H9 (cell line): ENCODE measurements around the gene SLC22A17. TPM values are rescaled to one million over a fixed set of nuclear protein-coding genes. Genes with fewer than 3 reads are reported as not detected.

Experiments
- DNase-seq: peaks from one replicate; pipeline ENCODE4 v3.0.0-alpha.2; 2017
- H2AFZ ChIP-seq: one replicate; pipeline ENCODE4 v1.6.1; 2013; ENCODE audit warnings: mild to moderate bottlenecking, low read length, control low read depth, moderate library complexity
- H2AK5ac ChIP-seq: 2 replicates; pipeline ENCODE4 v1.6.1; 2013; ENCODE audit warnings: low read length, control low read depth, mixed read lengths; ENCODE audit not compliant: insufficient read length
- H2BK120ac ChIP-seq: one replicate; pipeline ENCODE4 v1.6.1; 2013; ENCODE audit warnings: low read depth, mild to moderate bottlenecking, low read length, control low read depth, inconsistent platforms; ENCODE audit not compliant: poor library complexity, severe bottlenecking
- H2BK12ac ChIP-seq: 2 replicates; pipeline ENCODE4 v1.6.1; 2013; ENCODE audit warnings: low read length, control low read depth, mixed read lengths, low read depth; ENCODE audit not compliant: insufficient read length
- H2BK15ac ChIP-seq: 2 replicates; pipeline ENCODE4 v1.6.1; 2013; ENCODE audit warnings: low read depth, low read length, control low read depth
- H2BK20ac ChIP-seq: one replicate; pipeline ENCODE4 v1.6.1; 2013; ENCODE audit warnings: low read depth, mild to moderate bottlenecking, low read length, control low read depth, inconsistent platforms; ENCODE audit not compliant: poor library complexity, severe bottlenecking
- H2BK5ac ChIP-seq: 2 replicates; pipeline ENCODE4 v1.6.1; 2013; ENCODE audit warnings: low read length, control low read depth, mixed read lengths; ENCODE audit not compliant: insufficient read length
- H3K14ac ChIP-seq: 2 replicates; pipeline ENCODE4 v1.6.1; 2013; ENCODE audit warnings: low read length, control low read depth; ENCODE audit not compliant: insufficient read depth
- H3K18ac ChIP-seq: 2 replicates; pipeline ENCODE4 v1.6.1; 2013; ENCODE audit warnings: low read depth, mild to moderate bottlenecking, mixed read lengths, low read length, control low read depth; ENCODE audit not compliant: insufficient read length
- H3K23ac ChIP-seq: 2 replicates; pipeline ENCODE4 v1.6.1; 2013; ENCODE audit warnings: low read length, control low read depth, mixed read lengths, low read depth; ENCODE audit not compliant: insufficient read length
- H3K23me2 ChIP-seq: 2 replicates; pipeline ENCODE4 v1.6.1; 2013; ENCODE audit warnings: low read depth, mild to moderate bottlenecking, mixed read lengths, low read length, control low read depth; ENCODE audit not compliant: insufficient read length, poor library complexity, severe bottlenecking
- H3K27ac ChIP-seq: 2 replicates; pipeline ENCODE4 v1.5.1; 2013; ENCODE audit warnings: low read length, control low read depth, mixed read lengths, low read depth; ENCODE audit not compliant: insufficient read length
- H3K27me3 ChIP-seq: 2 replicates; pipeline ENCODE4 v1.6.1; 2013; ENCODE audit warnings: low read length, control low read depth, inconsistent platforms; ENCODE audit not compliant: insufficient read depth
- H3K4ac ChIP-seq: 2 replicates; pipeline ENCODE4 v1.6.1; 2013; ENCODE audit warnings: low read depth, mild to moderate bottlenecking, control low read depth, inconsistent platforms, low read length, moderate library complexity
- H3K4me1 ChIP-seq: 2 replicates; pipeline ENCODE4 v1.6.1; 2013; ENCODE audit warnings: low read length, control low read depth, inconsistent platforms; ENCODE audit not compliant: insufficient read depth
- H3K4me2 ChIP-seq: 2 replicates; pipeline ENCODE4 v1.6.1; 2013; ENCODE audit warnings: low read length, control low read depth, mixed read lengths; ENCODE audit not compliant: insufficient read length, insufficient read depth
- H3K56ac ChIP-seq: 2 replicates; pipeline ENCODE4 v1.6.1; 2013; ENCODE audit warnings: low read depth, mild to moderate bottlenecking, mixed read lengths, low read length, control low read depth; ENCODE audit not compliant: insufficient read length
- H3K79me1 ChIP-seq: 2 replicates; pipeline ENCODE4 v1.6.1; 2013; ENCODE audit warnings: low read depth, mild to moderate bottlenecking, moderate library complexity, low read length, control low read depth, inconsistent platforms; ENCODE audit not compliant: insufficient read depth, poor library complexity, severe bottlenecking
- H3K79me2 ChIP-seq: 2 replicates; pipeline ENCODE4 v1.6.1; 2013; ENCODE audit warnings: low read length, control low read depth, inconsistent platforms; ENCODE audit not compliant: insufficient read depth
- H3K9ac ChIP-seq: 2 replicates; pipeline ENCODE4 v1.6.1; 2013; ENCODE audit warnings: low read length, control low read depth, mixed read lengths; ENCODE audit not compliant: insufficient read length; ENCODE audit errors: extremely low read depth
- H3K9me3 ChIP-seq: one replicate; pipeline ENCODE4 v1.6.1; 2013; ENCODE audit warnings: low read depth, low read length, inconsistent platforms; ENCODE audit not compliant: control insufficient read depth
- H3T11ph ChIP-seq: one replicate; pipeline ENCODE4 v1.6.1; 2013; ENCODE audit warnings: mild to moderate bottlenecking, low read length, control low read depth, inconsistent platforms
- H4K20me1 ChIP-seq: one replicate; pipeline ENCODE4 v1.6.1; 2013; ENCODE audit not compliant: control insufficient read depth, insufficient read length, insufficient read depth
- H4K5ac ChIP-seq: 2 replicates; pipeline ENCODE4 v1.6.1; 2013; ENCODE audit warnings: low read depth, mild to moderate bottlenecking, mixed read lengths, low read length, control low read depth; ENCODE audit not compliant: insufficient read length
- H4K8ac ChIP-seq: replicated peaks from 2 replicates; pipeline ENCODE4 v1.6.1; 2013; ENCODE audit warnings: low read length, control low read depth, mixed read lengths, low read depth; ENCODE audit not compliant: insufficient read length
- H4K91ac ChIP-seq: 2 replicates; pipeline ENCODE4 v1.6.1; 2013; ENCODE audit warnings: low read depth, mild to moderate bottlenecking, moderate library complexity, mixed read lengths, low read length, control low read depth; ENCODE audit not compliant: insufficient read length
- H3K27ac Mint-ChIP-seq, 3 experiments: 2 replicates in 2 of 3; 3 replicates in 1 of 3; pipeline ENCODE4 v1.8.0; 2020 to 2021; ENCODE audit warnings: mixed read lengths in 3 of 3, mild to moderate bottlenecking in 1 of 3, moderate library complexity in 1 of 3
- H3K27me3 Mint-ChIP-seq: 2 replicates; pipeline ENCODE4 v1.8.0; 2021; ENCODE audit warnings: low read depth, mild to moderate bottlenecking, moderate library complexity, mixed read lengths
- H3K36me3 Mint-ChIP-seq, 3 experiments: 2 replicates in 2 of 3; 3 replicates in 1 of 3; pipeline ENCODE4 v1.8.0; 2020 to 2021; ENCODE audit warnings: low read depth in 3 of 3, mixed read lengths in 3 of 3; ENCODE audit not compliant: insufficient read depth in 1 of 3
- H3K4me1 Mint-ChIP-seq, 2 experiments: 2 replicates each; pipeline ENCODE4 v1.8.0; 2020; ENCODE audit warnings: mixed read lengths in 2 of 2
- H3K4me3 Mint-ChIP-seq, 2 experiments: 2 replicates in 1 of 2; 3 replicates in 1 of 2; pipeline ENCODE4 v1.8.0; 2020 to 2021; ENCODE audit warnings: mild to moderate bottlenecking in 2 of 2, mixed read lengths in 2 of 2, moderate library complexity in 1 of 2
- H3K9me3 Mint-ChIP-seq, 2 experiments: 2 replicates in 1 of 2; 3 replicates in 1 of 2; pipeline ENCODE4 v1.8.0; 2020; ENCODE audit warnings: mild to moderate bottlenecking in 2 of 2, mixed read lengths in 2 of 2, moderate library complexity in 1 of 2
- WGBS: extraction: QIAGEN DNeasy Blood & Tissue Kit; methylation state at CpG from one replicate; pipeline ENCODE4 v1.1.7; 2013; ENCODE audit warnings: missing lambda C conversion rate, low lambda C conversion rate, mixed read lengths; ENCODE audit not compliant: insufficient read length; ENCODE audit errors: extremely low coverage; 5-methylcytosine and 5-hydroxymethylcytosine counted together
- total RNA-seq: library from RNA; stranded (reverse); gene quantifications from 2 replicates; pipeline ENCODE4 v1.2.1, GENCODE V29; 2021
- TF ChIP-seq, protein P1 (sequence below): fragments of 200-600 bp; sonication (generic); conservative IDR thresholded peaks from 3 replicates; pipeline ENCODE4 v1.8.0; 2021; ENCODE audit warnings: antibody characterized with exemption, mild to moderate bottlenecking

SLC22A17 gene
- total RNA-seq, 1 experiment from 2014 or later, result 33.0 TPM

GRCh38 chr14:23396781-23397407 is 44.2 kb upstream of the SLC22A17 start:
- Histone ChIP-seq H3K4me1 (no peaks in the 10 kb centered on the region; the same call in 1 of the 2 replicates), H2BK15ac (no peak overlapping the region), H4K5ac (no peak overlapping the region), H3K18ac (no peak overlapping the region), H4K8ac (no peak overlapping the region), H2AK5ac (no peak overlapping the region), H3K4ac (no peak overlapping the region), H2BK12ac (no peak overlapping the region), H3K27ac (no peak overlapping the region), H3K23ac (no peak overlapping the region), H3K4me2 (no peak overlapping the region), H3K79me1 (no peaks in the 10 kb centered on the region), H3K9ac (no peak overlapping the region), H4K91ac (no peak overlapping the region), H3K14ac (no peak overlapping the region), H4K20me1 (no peaks in the 10 kb centered on the region), H2BK120ac (no peak overlapping the region), H2BK5ac (no peak overlapping the region), H3T11ph (no peak overlapping the region), H3K9me3 (no peaks in the 10 kb centered on the region), H3K23me2 (no peaks in the 10 kb centered on the region), H3K27me3 (no peaks in the 10 kb centered on the region), H2BK20ac (no peak overlapping the region), H3K56ac (no peak overlapping the region), H3K79me2 (no peaks in the 10 kb centered on the region), H2AFZ (no peak overlapping the region)
- TF ChIP-seq, protein P1, sequence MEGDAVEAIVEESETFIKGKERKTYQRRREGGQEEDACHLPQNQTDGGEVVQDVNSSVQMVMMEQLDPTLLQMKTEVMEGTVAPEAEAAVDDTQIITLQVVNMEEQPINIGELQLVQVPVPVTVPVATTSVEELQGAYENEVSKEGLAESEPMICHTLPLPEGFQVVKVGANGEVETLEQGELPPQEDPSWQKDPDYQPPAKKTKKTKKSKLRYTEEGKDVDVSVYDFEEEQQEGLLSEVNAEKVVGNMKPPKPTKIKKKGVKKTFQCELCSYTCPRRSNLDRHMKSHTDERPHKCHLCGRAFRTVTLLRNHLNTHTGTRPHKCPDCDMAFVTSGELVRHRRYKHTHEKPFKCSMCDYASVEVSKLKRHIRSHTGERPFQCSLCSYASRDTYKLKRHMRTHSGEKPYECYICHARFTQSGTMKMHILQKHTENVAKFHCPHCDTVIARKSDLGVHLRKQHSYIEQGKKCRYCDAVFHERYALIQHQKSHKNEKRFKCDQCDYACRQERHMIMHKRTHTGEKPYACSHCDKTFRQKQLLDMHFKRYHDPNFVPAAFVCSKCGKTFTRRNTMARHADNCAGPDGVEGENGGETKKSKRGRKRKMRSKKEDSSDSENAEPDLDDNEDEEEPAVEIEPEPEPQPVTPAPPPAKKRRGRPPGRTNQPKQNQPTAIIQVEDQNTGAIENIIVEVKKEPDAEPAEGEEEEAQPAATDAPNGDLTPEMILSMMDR, result no peak
- Mint-ChIP-seq H3K36me3 (no peaks in the 10 kb centered on the region), H3K9me3 (no peaks in the 10 kb centered on the region; a peak in 1 of 5 replicates), H3K27ac (no peak overlapping the region), H3K4me3 (no peak overlapping the region; a peak in 1 of 5 replicates), H3K4me1 (peaks cover 7 to 8% of the 10 kb centered on the region in 2 experiments), H3K27me3 (peaks cover 39% of the 10 kb centered on the region)
- no peak for DNase-seq
- no CpG with 5 or more reads among the region's 10 CpGs for WGBS
